GM21360 (cell line): Measurements from ENCODE around the gene HIGD2B.
"Not testable (repeated sequence)": the region's sequence is repeated elsewhere in the genome, so short reads cannot be mapped to it uniquely, and the experiment has no call there.

Experiments
- ATAC-seq: cut with Tn5 transposase; IDR thresholded peaks from one replicate; pipeline ENCODE4 v1.9.1; 2021; ENCODE audit warnings: mild to moderate bottlenecking, moderate library complexity; ENCODE audit not compliant: unreplicated experiment

The HIGD2B gene

DNA sequence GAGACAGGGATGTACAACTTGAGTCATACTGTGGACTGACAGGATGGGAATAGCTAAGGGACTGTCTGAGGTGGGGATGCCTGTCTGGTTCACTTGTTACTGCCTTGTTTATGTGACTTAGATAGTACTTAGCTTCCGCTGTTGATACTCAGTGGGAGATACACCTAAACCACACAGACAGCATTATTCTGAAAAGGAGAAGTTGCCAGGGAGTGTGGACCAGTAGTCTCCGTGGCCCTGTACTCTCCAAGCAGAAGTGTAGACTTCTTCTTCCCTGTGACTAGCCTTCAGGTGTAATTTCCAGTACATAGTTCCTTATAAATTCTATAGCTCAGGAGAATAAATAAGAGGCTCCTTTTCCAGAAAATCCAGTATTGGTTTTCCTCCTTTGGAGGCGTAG lies 5.1 kb downstream of the HIGD2B start:
- ATAC-seq = no peak

DNA sequence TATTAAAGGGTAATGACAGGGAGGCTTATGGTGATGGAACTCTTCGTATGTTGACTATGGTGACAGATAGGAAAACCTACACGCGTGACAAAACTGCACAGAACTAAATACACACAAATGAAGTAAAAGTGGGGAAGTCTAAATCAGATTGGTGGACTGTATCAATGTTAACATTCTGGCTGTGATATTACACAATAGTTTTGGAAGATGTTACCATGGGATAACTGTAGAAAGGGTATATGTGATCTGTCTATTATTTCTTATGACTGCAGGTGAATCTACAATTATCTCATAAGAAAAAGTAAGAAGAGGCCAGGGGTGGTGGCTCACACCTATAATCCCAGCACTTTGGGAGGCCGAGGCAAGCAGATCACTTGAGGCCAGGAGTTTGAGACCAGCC lies 9.1 kb downstream of the HIGD2B start:
- ATAC-seq = no peak

DNA sequence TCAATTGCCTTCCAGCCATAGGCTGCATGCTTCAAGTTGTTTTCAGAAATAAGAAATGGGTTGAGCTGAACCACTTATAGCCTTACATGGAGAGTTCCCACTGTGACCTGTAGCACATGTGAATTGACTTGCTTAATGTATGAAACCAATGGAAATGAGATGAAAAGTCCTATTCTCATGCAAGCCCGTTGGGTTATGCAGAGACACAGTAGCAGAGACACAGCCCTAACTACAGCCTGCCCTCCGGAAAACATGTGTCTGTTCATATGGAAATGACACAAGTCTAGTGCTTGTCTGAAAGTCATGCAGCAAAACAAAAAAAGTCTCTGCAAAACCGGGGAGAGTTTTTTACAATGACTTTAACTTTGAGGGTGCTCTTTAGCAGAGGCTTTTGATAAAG lies 14.5 kb downstream of the HIGD2B start:
- ATAC-seq = no peak

DNA sequence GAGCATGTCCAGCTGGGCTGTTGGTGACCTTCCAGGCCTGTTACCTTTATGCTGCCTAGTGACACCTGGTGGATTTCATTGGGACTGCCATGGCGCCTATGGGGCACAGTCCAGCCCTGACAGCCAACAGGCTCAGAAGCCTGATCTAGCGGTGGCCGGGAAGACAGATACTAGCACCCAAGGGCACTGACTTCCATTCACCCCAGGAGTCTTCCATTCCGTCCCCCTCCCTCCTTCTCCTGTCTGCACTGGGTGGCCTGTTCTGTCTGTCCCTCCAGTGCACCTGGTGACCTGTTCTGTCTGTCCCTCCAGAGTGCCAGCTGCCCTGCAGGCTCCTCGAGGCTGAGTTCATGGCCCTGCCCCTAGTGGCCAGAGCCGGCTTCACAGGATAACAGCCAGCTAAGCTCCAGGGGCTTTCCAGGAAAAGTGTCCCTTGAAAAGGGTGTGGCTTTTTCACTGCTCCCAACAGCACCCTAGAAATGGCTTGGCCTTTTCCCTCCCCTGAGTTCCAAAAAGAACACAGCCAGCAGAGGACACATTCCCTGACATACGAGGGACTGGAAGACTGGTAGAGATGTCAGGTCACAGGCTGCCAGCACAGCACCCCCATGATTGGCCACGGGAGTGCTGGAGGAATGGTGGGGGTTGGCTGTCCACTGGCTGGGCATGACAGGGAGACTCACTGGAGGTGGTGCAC lies 15.2 kb downstream of the HIGD2B start:
- peak; percentile 79 for ATAC-seq

DNA sequence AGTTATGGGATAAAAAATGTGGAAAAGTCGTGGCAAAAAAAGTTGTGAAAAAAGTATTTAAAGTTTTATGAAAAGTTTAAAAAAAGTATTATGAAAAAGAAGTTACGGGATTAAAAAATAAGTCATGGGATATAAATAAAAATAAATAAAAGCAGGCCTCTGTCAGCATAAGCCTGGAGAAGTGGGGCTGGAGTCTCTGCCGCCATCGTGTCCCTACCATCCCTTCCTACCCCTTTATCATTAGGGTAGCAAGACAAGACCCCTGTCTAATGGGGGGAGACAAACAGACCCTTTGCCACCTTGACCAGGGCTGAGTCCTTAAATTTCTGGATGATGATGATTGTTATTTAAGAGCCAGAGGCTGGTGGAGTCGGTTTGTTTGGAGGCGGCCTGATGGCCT lies 16.2 kb downstream of the HIGD2B start:
- not testable (repeated sequence) for ATAC-seq

DNA sequence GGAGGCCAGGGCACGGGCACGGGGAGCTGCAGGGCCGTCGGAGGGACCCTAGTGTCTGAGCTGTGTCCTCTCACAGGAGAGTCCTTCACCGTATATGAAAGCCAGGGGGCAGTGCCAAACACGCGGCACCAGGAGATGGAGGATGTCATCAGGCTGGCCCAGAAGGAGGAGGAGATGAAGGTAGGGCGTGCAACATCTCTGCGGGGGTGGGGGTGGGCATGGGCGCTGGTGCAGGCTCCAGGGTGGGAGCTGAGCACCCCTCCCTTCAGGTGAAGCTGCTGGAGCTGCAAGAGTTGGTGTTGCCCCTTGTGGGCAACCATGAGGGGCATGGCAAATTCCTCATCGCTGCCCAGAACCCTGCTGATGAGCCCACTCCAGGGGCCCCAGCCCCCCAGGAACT lies 20.3 kb downstream of the HIGD2B start:
- not testable (repeated sequence) for ATAC-seq

DNA sequence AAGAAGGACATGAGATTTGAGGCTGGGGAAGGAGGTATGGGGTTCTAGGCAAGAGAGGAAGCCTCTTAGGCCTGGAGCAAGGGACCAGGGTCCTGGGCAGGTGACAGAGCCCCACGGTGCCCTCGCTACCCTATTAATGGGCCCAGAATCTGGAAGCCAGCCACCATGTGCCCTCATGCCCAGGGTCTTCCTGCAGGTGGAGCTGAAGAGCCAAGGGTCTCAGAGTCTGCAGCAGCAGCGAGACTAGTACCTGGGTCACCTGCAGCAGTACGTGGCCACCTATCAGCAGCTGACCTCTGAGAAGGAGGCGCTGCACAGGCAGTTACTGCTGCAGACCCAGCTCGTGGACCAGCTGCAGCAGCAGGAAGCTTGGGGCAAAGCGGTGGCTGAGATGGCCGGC lies 22.1 kb downstream of the HIGD2B start:
- ATAC-seq = not testable (repeated sequence)

DNA sequence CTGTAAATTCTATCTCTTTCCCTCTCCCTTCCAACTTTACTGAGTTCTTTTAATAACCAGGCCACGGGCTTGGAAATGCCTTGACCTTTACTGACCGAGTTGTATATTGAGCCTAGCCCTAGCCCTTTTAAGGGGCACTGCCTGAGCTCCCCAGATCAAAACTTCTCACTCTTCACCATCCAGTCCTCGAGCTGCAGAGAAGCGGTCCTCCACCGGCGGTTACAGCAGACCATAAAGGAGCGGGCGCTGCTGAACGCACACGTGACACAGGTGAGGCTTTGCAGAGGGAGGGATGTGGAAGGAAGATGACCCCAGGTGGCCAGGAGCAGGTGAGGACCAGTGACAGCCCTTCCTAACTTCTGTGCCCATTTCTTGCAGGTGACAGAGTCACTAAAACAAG lies 24.9 kb downstream of the HIGD2B start:
- ATAC-seq = not testable (repeated sequence)

DNA sequence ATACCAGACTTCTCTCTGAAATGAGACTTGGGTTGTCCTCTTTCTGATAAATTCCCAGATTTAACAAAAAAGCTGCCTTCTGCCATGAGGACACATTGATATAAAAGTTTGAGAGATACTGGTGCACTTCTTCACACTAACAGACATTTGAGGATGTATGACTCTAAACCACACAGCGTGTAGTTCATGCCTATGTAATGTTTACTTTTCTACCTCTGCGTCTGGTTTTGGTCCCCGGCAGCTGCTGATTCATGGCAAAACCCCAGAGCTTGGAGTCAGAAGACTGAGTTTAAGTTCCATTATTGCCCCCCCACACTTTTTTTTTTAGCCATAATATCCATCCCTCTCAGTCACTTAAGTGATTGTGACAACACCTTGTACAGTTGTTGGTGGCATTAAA lies 30.0 kb downstream of the HIGD2B start:
- not testable (repeated sequence) for ATAC-seq

DNA sequence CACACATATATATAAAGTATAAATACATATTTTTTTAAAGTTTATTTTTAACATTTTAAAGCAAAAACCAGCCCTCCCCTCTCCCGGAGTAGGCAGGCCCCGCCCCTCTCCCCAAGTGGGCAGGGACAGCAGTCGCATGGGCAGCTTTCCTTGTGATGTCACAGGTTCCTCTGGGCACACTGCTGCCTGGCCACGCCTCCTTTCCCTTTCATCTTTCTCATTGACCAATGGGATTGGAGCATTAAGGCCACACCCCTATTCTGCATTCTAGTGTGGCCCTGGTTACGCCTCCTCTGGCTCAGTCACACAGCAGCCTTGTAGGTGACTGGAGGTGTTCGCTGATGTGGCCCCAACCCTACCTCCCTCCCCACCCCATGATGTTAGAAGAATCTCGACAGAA lies 31.6 kb downstream of the HIGD2B start, which contains the start of gene GOLGA6B:
Gene GOLGA6B, plus strand, starts transcription at position 301 of the 400 bp plus-strand sequence. Its CDS starts 41 bp downstream, at position 342.
- ATAC-seq = not testable (repeated sequence)

DNA sequence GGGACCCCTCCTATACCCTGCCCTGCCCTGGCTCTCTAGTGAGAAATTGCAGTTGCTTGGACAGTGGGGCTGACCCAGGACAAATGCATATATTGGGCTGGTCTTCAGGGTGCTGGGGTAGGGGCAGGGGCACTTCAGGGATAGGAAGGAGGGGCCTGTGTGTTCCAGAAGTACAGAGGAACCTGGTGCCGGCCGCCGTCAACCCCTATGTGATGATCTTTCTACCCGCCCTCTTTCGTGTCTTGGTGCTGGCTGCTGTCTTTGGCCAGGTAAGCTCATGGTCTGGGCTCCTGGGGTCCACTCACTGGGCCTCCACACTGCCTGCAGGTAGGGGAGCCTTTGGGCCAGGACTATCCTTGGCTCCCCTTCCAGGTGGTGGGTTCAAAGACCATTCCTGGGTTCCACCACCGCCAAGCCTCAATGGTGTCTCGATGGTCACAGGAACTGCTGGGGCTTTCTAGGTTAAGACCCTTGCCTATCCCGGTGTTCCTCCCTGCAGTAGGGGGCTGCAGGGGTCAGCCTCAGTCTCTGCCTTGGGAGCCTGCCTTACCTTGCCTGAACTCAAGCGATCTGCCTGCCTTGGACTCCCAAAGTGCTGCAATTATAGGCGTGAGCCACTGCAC lies 37.2 kb downstream of the HIGD2B start:
- not testable (repeated sequence) for ATAC-seq

DNA sequence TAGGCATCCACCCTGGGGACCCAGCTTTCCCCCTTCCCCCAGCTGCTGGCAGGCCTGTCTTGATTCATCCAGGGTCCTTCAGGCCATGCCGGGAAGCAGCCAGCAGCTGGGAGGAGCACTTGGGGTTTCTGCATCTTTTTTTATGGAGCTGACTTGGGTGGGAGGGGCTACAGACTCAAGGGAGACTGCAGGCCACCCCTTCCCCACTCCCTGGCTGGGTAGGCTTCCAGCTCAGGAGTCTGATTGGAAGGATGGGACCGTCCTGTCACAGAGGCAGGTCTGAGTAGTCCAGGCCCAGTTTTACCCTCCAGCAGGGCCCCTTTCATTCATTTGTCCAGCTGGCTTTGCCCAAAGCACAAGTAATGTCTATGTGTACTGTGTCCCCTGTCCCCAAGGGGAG lies 43.7 kb downstream of the HIGD2B start:
- not testable (repeated sequence) for ATAC-seq

DNA sequence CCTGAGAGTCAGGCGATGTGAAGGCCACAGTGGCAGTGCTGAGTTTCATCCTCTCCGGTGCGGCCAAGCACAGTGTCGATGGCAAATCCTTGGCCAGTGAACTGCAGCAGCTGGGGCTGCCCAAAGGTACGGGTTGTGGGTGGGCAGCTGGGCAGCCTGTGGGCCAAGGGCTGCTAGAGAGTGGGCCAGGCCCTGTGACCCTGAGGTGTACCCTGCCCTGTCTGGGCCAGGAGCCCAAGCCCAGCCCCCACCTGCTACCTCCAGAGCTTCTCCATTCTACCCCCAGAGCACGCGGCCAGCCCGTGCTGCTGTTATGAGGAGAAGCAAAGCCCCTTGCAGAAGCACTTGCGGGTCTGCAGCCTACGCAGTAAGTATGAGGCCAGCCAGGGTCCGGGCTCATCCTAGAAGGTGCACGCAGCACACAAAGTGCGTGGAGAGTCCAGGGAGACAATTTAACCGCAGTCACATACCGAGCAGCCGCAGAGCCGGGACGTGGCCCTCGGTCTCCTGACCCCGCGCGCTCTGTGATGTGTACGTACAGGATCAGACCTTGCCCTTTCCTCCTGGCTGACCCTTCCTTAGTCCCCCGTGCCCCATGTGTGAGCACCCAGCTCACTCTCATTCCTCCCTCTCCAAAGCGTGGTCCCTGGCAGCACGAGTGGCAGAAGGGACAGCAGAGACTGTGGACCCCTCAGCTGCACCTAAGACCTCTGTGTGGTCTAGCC lies 46.1 kb downstream of the HIGD2B start:
- not testable (repeated sequence) for ATAC-seq

DNA sequence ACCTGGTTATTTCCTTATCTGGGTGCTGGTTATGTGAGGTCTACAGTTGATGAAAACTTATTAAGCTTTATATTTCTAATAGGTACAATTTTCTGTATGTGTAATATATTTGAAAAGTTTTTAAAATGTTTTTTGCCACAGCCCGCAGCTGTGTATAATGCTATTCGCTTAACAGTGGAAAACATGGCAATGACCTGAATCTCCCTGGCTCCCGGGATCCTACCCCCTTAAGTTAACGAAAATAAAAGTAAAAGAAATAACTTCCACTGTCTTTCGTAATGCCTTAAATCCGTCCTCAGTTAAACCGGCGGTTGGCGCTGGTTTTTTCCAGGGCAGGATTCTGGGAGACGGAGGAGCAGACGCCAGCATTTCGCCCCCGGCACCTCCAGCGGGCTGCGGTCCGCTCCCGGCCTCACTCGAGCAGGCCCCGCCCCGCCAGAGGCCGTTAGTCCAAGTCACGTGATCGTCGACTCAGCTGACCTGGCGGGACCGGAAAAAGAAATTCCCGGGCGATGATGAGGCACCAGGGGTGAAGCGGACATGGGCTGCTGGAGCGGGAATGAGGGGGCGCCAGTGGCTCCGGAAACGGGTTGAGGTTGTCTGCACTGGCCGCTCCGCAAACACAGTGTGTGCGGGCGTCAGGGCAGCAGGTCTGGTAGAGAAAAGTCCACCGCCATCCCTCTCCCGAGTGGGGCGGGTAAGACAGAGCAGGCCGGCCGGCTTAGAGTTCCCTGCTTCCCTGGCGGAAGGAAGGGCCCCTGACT lies 49.3 kb downstream of the HIGD2B start:
- ATAC-seq = not testable (repeated sequence)

DNA sequence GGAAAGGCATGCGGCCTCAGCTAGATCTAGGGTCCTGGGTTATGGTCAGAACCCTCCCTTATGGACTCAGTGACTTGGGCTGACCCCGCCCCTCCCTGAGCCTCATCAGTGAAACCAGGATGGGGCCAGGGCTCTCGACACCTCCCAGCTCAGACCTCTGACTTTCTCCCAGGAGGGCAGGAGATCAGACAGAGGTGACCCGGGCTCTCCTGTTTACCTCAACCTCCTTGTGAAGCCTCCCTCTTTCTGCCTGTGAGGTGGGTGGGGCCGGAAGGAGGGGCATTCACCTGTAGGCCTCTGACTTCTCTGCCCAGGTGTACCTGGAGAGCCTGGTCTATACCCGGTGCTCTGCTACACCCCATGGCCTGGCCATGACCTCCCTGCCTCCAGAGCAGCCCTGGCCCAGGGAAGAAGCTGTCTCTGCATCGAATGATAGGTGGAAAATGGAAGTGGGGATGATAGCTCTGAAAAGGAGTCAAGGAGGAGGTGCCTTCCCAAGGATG lies 56.9 kb downstream of the HIGD2B start:
- ATAC-seq = not testable (repeated sequence)

DNA sequence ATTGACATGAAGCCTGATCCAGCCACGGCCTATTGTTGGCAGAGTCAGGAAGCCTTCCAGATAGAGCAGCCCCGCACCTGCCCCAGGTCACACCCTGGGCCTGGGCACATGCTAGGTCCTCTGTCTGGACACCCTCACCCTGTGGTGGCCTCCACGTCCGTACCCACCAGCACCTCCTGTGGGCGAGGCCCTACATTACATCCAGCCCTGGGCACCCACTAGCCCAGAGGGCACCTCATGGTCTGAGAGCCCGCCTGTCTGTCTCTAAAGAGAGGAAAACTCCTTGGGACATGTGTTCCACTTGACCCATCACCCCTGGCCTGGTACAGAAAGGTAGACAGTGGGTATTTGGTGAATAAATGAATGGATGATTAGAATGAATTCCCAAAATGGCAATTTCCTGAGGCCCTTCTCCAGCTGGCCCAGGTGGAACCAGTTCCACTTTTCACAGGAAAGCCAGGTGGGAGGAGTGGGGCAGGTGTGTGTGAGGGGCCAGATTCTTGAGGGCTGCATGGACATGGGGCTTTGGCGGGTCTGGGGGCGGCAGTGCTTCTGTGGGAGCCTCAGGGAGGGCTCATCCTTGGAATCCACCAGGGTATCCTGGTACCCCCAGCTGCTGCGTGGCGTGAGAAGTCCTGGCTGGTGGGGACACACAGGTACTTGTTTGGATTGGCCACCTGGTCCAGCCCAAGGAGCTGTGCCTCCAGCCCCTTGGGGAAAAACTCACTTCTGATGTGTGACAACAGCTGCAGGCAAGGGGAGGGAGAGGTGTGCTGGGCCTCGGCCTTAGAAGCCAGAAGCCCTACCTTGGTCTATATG lies 57.5 kb downstream of the HIGD2B start:
- ATAC-seq = not testable (repeated sequence)

DNA sequence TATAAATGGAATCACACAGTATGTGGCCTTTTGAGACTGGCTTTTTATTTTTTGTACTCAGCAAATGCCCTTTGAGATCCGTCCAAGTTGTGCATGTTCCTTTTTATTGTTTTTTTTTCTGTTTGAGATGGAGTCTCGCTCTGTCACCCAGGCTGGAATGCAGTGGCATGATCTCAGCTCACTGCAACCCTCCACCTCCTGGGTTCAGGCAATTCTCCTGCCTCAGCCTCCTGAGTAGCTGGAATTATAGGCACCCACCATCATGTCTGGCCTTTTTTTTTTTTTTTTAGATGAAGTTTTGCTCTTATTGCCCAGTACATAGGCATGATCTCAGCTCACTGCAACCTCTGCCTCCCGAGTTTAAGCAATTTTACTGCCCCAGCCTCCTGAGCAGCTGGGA lies 59.8 kb downstream of the HIGD2B start:
- ATAC-seq = not testable (repeated sequence)
